Heart left ventricle (tissue), 16 donors: ENCODE data around the gene ECM2. TPM values are rescaled to one million over a fixed set of nuclear protein-coding genes. Genes with fewer than 3 reads are reported as not detected.
"Not testable (repeated sequence)": the region's sequence is repeated elsewhere in the genome, so short reads cannot be mapped to it uniquely, and the experiment has no call there.

Source experiments
- ATAC-seq, 4 donors: fragments of 200-7000 bp; cut with Tn5 transposase; one replicate each; pipeline ENCODE4 v1.9.1; 2020 to 2022; ENCODE audit warnings: moderate library complexity in 4 of 4, mild to moderate bottlenecking in 3 of 4, moderate number of reproducible peaks in 1 of 4
- DNase-seq, 5 donors: peaks; one replicate each; pipeline ENCODE4 v3.0.0-alpha.2; 2020
- H3K27ac ChIP-seq, 12 donors: fragments of 200-600 bp; sonication (generic) in 4 of 12; one replicate each; pipeline versions ENCODE4 v1.5.0 to v1.8.0; 2016 to 2022; ENCODE audit warnings: mild to moderate bottlenecking in 2 of 12
- H3K27me3 ChIP-seq, 9 donors: fragments of 200-600 bp; sonication (generic) in 2 of 9; one replicate each; pipeline versions ENCODE4 v1.5.1 to v1.8.0; 2016 to 2022; ENCODE audit warnings: mild to moderate bottlenecking in 3 of 9
- H3K36me3 ChIP-seq, 9 donors: fragments of 200-600 bp; sonication (generic) in 2 of 9; one replicate each; pipeline versions ENCODE4 v1.5.0 to v1.8.0; 2018 to 2022; ENCODE audit warnings: mild to moderate bottlenecking in 2 of 9
- H3K4me1 ChIP-seq, 12 donors: fragments of 200-600 bp; sonication (generic) in 4 of 12; one replicate each; pipeline versions ENCODE4 v1.5.0 to v1.8.0; 2016 to 2022; ENCODE audit warnings: mild to moderate bottlenecking in 3 of 12
- H3K4me3 ChIP-seq, 12 donors: fragments of 200-600 bp; sonication (generic) in 4 of 12; one replicate each; pipeline versions ENCODE4 v1.5.0 to v1.8.0; 2017 to 2022; ENCODE audit warnings: mild to moderate bottlenecking in 9 of 12, moderate library complexity in 4 of 12
- H3K9me3 ChIP-seq, 12 donors: fragments of 200-600 bp; sonication (generic) in 4 of 12; one replicate each; pipeline versions ENCODE4 v1.5.0 to v1.8.0; 2016 to 2022; ENCODE audit warnings: mild to moderate bottlenecking in 1 of 12
- POLR2A ChIP-seq, 2 donors: fragments of 450-650 bp; IDR thresholded peaks; one replicate each; pipeline ENCODE4 v1.6.1; 2017; ENCODE audit warnings: antibody characterized with exemption in 2 of 2, mild to moderate bottlenecking in 2 of 2, moderate library complexity in 2 of 2
- WGBS, 4 donors: extraction: QIAGEN DNeasy Blood & Tissue Kit in 2 of 4; methylation state at CpG; one replicate each; pipeline versions ENCODE4 v1.1.5 to v1.1.7; 2013 to 2018; 5-methylcytosine and 5-hydroxymethylcytosine counted together
- intact Hi-C, 10 donors: fragments of 100-400 bp; cut with DNase I; formaldehyde crosslinking; loops; one replicate each; pipeline versions ENCODE4 v1.11.1 to v1.14.2; 2022
- long read RNA-seq, 3 donors: library from polyadenylated mRNA; unstranded; transcript quantifications; one replicate each; pipeline ENCODE4 v2.0.0, GENCODE V29; 2020 to 2021
- polyA plus RNA-seq, 2 donors: library from polyadenylated mRNA; stranded (reverse); fragments of 200-250 nt; gene quantifications; one replicate each; pipeline ENCODE4 v1.2.3, GENCODE V29; 2013
- total RNA-seq, 9 donors: library from RNA; depleted of rRNA in 2 of 9; stranded (reverse); fragments of >200 nt in 2 of 9; fragmentation: NEBNext Ultra II Directional in 3 of 9; extraction: Animal tissue kit (Norgen Biotek cat#: 25700) in 3 of 9; gene quantifications; one replicate each; pipeline versions ENCODE4 v1.1.0 to v1.2.4, GENCODE V29; 2016 to 2023
- TF ChIP-seq, protein P1 (sequence below), 12 donors: fragments of 200-600 bp; sonication (generic) in 4 of 12; IDR thresholded peaks; one replicate each; pipeline versions ENCODE4 v1.5.0 to v1.8.0; 2018 to 2022; ENCODE audit warnings: antibody characterized with exemption in 12 of 12, mild to moderate bottlenecking in 5 of 12
- donor health status: ischemic (EF 13 %, LVEDD 7.1; RV severe dilation, severe dysfunction).
- donor health status: healthy with polysubstance abuse.
- donor health status: DM: no; HTN: yes; CAD: no.
- donor health status: DM: no; HTN: no; CAD: no.
- donor health status: ischemic (EF 25% LVEDD 6.9; RV normal size, moderate dysfunction).
- donor health status: ischemic (EF 25% LVEDD 5.7; RV mildly dilated, moderate dysfunction).
- donor health status: healthy.
- donor health status: DM: yes; HTN: yes; CAD: no.
- donor health status: ischemic (EF 35%, LVEDD 5.7; RV mildly dilated, moderate dysfunction).
- donor health status: nonischemic (EF 11% LVEDD 7.7; RV severe dilation, severe dysfunction).
- donor health status: DM: yes; HTN: yes; CAD: no.
- donor health status: PGD.
- donor health status: ischemic (EF 29% LVEDD 5.4; RV normal size, mild dysfunction).
- donor health status: nonischemic (EF 23%, LVEDD 6.1; RV moderate dilation, normal function).

The ECM2 gene
- total RNA-seq (10 to 100 TPM in 5 of 9 donors, 1 to 10 TPM in 4; 3.1 to 32.4 (median 10.1) TPM), polyA plus RNA-seq (1 to 10 TPM; 1.6 to 4.4 TPM)
- long read RNA-seq, donor 1, partial matches to known transcripts, result 2 of 3 reads
- long read RNA-seq, donor 1, other reads (novel, unspliced or antisense), result 1 of 3 reads
- long read RNA-seq, donor 2, partial matches to known transcripts, result 1 of 2 reads
- long read RNA-seq, donor 2, other reads (novel, unspliced or antisense), result 0 of 2 reads
- long read RNA-seq, donor 3, result 0 reads

DNA sequence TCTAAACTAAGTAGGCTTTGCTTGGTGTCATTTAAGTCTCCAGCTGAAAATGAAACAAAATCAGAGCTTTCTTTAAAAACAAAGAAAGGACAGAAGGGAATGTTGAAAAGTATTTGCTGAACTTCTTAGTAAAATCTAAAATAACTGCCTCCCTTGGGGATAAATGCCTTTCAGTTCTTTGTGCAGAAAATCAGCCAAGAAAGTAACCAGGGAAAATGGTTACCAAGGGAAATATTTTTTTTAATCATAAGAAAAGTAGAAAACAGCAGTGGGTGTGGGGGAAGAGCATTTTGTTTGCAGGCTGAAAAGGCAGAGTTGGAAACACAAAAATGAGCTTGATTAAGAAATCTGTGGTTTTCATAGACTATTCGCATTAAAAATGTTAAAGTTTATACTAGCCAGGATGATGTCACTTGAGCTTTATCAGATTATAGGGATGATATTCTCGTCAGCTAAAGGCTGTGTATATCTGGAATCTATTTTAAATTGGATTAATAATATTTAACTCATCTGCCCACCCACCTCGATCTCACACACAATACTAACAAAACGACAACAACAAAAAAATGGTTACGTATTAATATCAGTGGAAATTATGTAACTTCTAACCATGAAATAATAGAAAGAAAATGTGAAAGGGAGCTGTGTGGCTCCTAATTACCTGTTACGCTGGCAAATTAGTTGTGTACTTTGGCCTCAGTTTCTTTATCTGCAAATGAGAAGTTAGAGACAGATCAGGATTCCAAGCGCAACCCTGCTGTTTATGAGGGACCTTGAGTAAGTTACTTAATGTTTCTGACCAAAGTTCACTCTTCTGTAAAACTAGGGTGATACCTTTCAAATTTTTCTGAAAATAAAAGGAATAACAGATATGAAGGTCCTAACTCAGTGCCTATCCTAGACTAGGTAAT, at the start of gene ECM2:
TSS of gene ECM2 (minus strand) at position 51 of the 911 bp plus-strand sequence. CDS start 13,124 bp downstream, outside the sequence.
- H3K36me3 ChIP-seq, result no peaks in the 10 kb centered on the region
- DNase-seq (peak in 1 of 5 donors; percentile 26), ATAC-seq (peak in 2 of 4 donors; percentile 65 to 70)
- WGBS, 4 donors, result 54 to 67% (median 57%) methylated on average over 7 of the region's 7 CpGs
- intact Hi-C loops, result loop anchor here in 2 of 10 donors (5.0 to 10.0 kb wide), 4 partner anchors 51 to 76 kb away; partner anchors contain the start of gene ASPN (in 1 of the 2)
- peaks cover 0 to 29% (median 0%) of the 10 kb centered on the region in 12 donors for H3K9me3 ChIP-seq
- H3K27ac ChIP-seq, result peak within 1 kb of the TSS; percentile 36 to 92 (median 66)
- peaks cover 0 to 44% (median 0%) of the 10 kb centered on the region in 12 donors for H3K4me1 ChIP-seq
- H3K27me3 ChIP-seq, result no peaks in the 10 kb centered on the region
- no peak for TF ChIP-seq POLR2A (IDR thresholded peaks at IDR 0.05)
- TF ChIP-seq, protein P1, sequence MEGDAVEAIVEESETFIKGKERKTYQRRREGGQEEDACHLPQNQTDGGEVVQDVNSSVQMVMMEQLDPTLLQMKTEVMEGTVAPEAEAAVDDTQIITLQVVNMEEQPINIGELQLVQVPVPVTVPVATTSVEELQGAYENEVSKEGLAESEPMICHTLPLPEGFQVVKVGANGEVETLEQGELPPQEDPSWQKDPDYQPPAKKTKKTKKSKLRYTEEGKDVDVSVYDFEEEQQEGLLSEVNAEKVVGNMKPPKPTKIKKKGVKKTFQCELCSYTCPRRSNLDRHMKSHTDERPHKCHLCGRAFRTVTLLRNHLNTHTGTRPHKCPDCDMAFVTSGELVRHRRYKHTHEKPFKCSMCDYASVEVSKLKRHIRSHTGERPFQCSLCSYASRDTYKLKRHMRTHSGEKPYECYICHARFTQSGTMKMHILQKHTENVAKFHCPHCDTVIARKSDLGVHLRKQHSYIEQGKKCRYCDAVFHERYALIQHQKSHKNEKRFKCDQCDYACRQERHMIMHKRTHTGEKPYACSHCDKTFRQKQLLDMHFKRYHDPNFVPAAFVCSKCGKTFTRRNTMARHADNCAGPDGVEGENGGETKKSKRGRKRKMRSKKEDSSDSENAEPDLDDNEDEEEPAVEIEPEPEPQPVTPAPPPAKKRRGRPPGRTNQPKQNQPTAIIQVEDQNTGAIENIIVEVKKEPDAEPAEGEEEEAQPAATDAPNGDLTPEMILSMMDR (IDR thresholded peaks at IDR 0.05), result no peak
- H3K4me3 ChIP-seq, result peak within 1 kb of the TSS in 10 of 12 donors; percentile 18 to 56 (median 34)

DNA sequence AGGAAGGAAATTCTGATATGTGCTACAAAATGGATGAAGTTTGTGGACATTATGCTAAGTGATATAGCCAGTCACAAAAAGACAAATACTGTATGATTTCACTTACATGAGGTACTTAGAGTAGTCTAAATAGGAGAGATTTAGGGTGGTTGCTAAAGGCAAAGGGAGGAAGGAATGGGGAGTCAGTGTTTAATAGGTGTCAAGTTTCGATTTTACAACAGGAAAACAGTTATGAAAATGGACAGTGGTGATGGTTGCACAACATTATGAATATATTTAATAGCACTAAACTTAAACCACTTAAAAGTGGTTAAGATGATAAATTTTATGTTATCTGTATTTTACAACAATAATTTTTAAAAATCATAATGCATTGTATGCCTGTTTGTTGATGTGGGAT, 40.4 kb upstream of the ECM2 start:
- Histone ChIP-seq H3K36me3 (no peaks in the 10 kb centered on the region), H3K9me3 (peaks cover 0 to 9% (median 0%) of the 10 kb centered on the region in 12 donors), H3K4me3 (no peak overlapping the region), H3K4me1 (no peaks in the 10 kb centered on the region), H3K27me3 (no peaks in the 10 kb centered on the region), H3K27ac (no peak overlapping the region)
- intact Hi-C loops, result no loop called here
- 65 to 82% (median 73%) methylated on average over 1 of the region's 1 CpG for WGBS, 4 donors
- ATAC-seq (no peak), DNase-seq (no peak)
- TF ChIP-seq POLR2A (IDR thresholded peaks at IDR 0.05), result no peak
- TF ChIP-seq, protein P1 (IDR thresholded peaks at IDR 0.05), result no peak

DNA sequence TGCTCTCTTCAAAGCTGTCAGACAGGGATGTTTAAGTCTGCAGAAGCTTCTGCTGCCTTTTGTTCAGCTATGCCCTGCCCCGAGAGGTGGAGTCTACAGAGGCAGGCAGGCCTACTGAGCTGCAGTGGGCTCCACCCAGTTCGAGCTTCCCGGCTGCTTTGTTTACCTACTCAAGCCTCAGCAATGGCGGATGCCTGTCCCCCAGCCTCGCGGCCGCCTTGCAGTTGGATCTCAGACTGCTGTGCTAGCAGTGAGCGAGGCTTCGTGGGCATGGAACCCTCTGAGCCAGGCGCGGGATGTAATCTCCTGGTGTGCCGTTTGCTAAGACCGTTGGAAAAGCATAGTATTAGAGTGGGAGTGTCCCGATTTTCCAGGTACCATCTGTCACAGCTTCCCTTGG, 37.8 kb upstream of the ECM2 start:
- DNase-seq, H3K4me1 ChIP-seq, ATAC-seq, H3K27ac ChIP-seq, H3K4me3 ChIP-seq, H3K27me3 ChIP-seq, H3K9me3 ChIP-seq, H3K36me3 ChIP-seq, intact Hi-C loops: not testable (repeated sequence)
- WGBS, 4 donors, result 96 to 100% (median 97%) methylated on average over 3 to 14 of the region's 14 CpGs

DNA sequence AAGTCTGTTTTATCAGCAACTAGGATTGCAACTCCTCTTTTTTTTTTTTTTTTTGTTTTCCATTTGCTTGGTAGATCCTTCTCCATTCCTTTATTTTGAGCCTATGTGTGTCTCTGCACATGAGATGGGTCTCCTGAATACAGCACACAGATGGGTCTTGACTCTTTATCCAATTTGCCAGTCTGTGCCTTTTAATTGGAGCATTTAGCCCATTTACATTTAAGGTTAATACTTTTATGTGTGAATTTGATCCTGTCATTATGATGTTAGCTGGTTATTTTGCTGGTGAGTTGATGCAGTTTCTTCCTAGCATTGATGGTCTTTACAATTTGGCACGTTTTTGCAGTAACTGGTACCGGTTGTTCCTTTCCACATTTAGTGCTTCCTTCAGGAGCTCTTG, 36.1 kb upstream of the ECM2 start:
- H3K36me3 ChIP-seq, intact Hi-C loops, H3K27ac ChIP-seq, H3K4me1 ChIP-seq, DNase-seq, H3K4me3 ChIP-seq, ATAC-seq, H3K27me3 ChIP-seq: not testable (repeated sequence)
- H3K9me3 ChIP-seq, result peaks cover 0 to 19% (median 0%) of the 10 kb centered on the region in 12 donors
- 88 to 90% (median 90%) methylated on average over 2 of the region's 2 CpGs for WGBS, 4 donors

DNA sequence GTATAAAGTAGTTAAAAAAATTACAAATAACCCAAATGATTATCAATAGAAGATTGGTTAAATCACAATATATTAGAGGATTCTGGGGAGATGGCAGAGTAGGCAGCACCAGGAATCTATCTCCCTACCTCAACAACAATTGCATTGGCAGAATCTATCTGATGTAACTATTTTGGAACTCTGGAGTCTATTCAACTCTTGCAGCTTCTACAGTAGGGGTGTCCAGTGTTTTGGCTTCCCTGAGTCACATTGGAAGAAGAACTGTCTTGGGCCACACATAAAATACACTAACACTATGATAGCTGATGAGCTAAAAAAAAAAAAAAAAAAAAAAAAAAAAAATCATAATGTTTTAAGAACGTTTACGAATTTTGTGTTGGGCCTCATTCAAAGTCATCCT, 29.2 kb upstream of the ECM2 start:
- peak overlapping the region in 2 of 12 donors; percentile 31 to 74 for H3K27ac ChIP-seq
- WGBS, 4 donors, result 76 to 91% (median 81%) methylated on average over 2 of the region's 2 CpGs
- peak in 2 of 4 donors; percentile 62 to 64 for ATAC-seq

More for the DNA sequence above, 29.2 kb upstream of the ECM2 start:
- Histone ChIP-seq H3K4me1 (peaks cover 0 to 33% (median 5%) of the 10 kb centered on the region in 12 donors), H3K36me3 (no peaks in the 10 kb centered on the region), H3K27me3 (no peaks in the 10 kb centered on the region), H3K4me3 (no peak overlapping the region), H3K9me3 (peaks cover 0 to 22% (median 1%) of the 10 kb centered on the region in 12 donors)
- intact Hi-C loops, result no loop called here
- TF ChIP-seq, protein P1 (IDR thresholded peaks at IDR 0.05), result no peak
- no peak for TF ChIP-seq POLR2A (IDR thresholded peaks at IDR 0.05)
- DNase-seq, result no peak
